ENCODE data around the gene SEPTIN5.

DNA sequence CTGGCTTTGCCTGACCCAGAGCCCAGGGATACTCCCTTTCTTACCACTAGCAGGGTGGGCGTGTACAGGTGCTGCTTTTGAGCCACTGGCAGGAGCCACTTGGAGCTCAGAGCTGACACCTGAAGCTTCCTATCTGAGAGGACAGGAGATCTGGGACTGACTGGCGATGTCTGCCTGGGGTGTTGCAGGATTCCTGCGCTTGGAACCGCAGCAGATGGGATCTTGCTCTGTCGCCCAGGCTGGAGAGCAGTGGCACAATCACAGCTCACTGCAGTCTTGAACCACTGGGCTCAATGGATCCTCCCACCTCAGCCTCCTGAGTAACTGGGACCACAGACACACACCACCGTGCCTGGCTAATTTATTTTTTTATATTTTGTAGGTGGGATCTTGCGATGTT, 26.8 kb downstream of the SEPTIN5 start:
- TF ChIP-seq CTCF (IDR thresholded peaks at IDR 0.05) (no peak), POLR2A (IDR thresholded peaks at IDR 0.05) (no peak)
